WTC11 (cell line): Measurements from ENCODE around the gene CHRM4. TPM values are rescaled to one million over a fixed set of nuclear protein-coding genes. Genes with fewer than 3 reads are reported as not detected.
A peak's percentile ranks its signal among the peaks of the same experiment; 100 is the strongest.

Experiments
- ATF1 ChIP-seq: sonication (generic); formaldehyde crosslinking; IDR thresholded peaks from 2 replicates; pipeline ENCODE4 v1.8.1; 2023; ENCODE audit warnings: mild to moderate bottlenecking, moderate library complexity, missing genetic modification reagents
- CREM ChIP-seq: sonication (generic); formaldehyde crosslinking; IDR thresholded peaks from 2 replicates; pipeline ENCODE4 v1.8.1; 2022; ENCODE audit warnings: mild to moderate bottlenecking, missing genetic modification reagents, moderate library complexity
- ELF4 ChIP-seq: sonication (generic); formaldehyde crosslinking; IDR thresholded peaks from 2 replicates; pipeline ENCODE4 v1.8.1; 2022; ENCODE audit warnings: low read depth, mild to moderate bottlenecking, moderate library complexity, missing genetic modification reagents
- EMX1 ChIP-seq: fragments of 250-450 bp; sonication (Bioruptor Pico); IDR thresholded peaks from 2 replicates; pipeline ENCODE4 v1.8.0; 2021; ENCODE audit warnings: mild to moderate bottlenecking
- FOXJ3 ChIP-seq: sonication (generic); formaldehyde crosslinking; IDR thresholded peaks from 2 replicates; pipeline ENCODE4 v1.9.0; 2021; ENCODE audit warnings: missing genetic modification reagents, mild to moderate bottlenecking, borderline replicate concordance
- GRHL2 ChIP-seq: fragments of 250-450 bp; sonication (Bioruptor Pico); IDR thresholded peaks from 2 replicates; pipeline ENCODE4 v1.8.0; 2022; ENCODE audit warnings: mild to moderate bottlenecking, moderate library complexity; ENCODE audit not compliant: insufficient replicate concordance, severe bottlenecking
- GTF2I ChIP-seq: fragments of 250-450 bp; sonication (Bioruptor Pico); conservative IDR thresholded peaks from 2 replicates; pipeline ENCODE4 v1.4.0; 2021; ENCODE audit warnings: mild to moderate bottlenecking
- MXD4 ChIP-seq: fragments of 250-450 bp; sonication (Bioruptor Pico); IDR thresholded peaks from 2 replicates; pipeline ENCODE4 v1.8.0; 2021; ENCODE audit warnings: mild to moderate bottlenecking, moderate library complexity, borderline replicate concordance
- NFYB ChIP-seq: sonication (generic); formaldehyde crosslinking; conservative IDR thresholded peaks from 2 replicates; pipeline ENCODE4 v1.8.0; 2022; ENCODE audit warnings: low read depth, missing genetic modification reagents
- NR1H2 ChIP-seq: sonication (generic); formaldehyde crosslinking; IDR thresholded peaks from 2 replicates; pipeline ENCODE4 v1.9.0; 2021; ENCODE audit warnings: mild to moderate bottlenecking, moderate library complexity, missing genetic modification reagents
- NR3C1 ChIP-seq: sonication (generic); formaldehyde crosslinking; conservative IDR thresholded peaks from 2 replicates; pipeline ENCODE4 v1.8.1; 2023; ENCODE audit warnings: low read depth, mild to moderate bottlenecking, missing genetic modification reagents
- PRRX2 ChIP-seq: fragments of 250-450 bp; sonication (Bioruptor Pico); IDR thresholded peaks from 2 replicates; pipeline ENCODE4 v1.8.0; 2021; ENCODE audit warnings: mild to moderate bottlenecking
- SMAD3 ChIP-seq: sonication (generic); formaldehyde crosslinking; IDR thresholded peaks from 2 replicates; pipeline ENCODE4 v1.8.0; 2022; ENCODE audit warnings: missing genetic modification reagents, mild to moderate bottlenecking, borderline replicate concordance
- ZNF121 ChIP-seq: sonication (generic); formaldehyde crosslinking; IDR thresholded peaks from 2 replicates; pipeline ENCODE4 v1.8.0; 2023; ENCODE audit warnings: missing genetic modification reagents
- ZNF232 ChIP-seq: sonication (generic); formaldehyde crosslinking; IDR thresholded peaks from 2 replicates; pipeline ENCODE4 v1.8.0; 2022; ENCODE audit warnings: mild to moderate bottlenecking, missing genetic modification reagents
- ZNF671 ChIP-seq: fragments of 250-450 bp; sonication (Bioruptor Pico); IDR thresholded peaks from 2 replicates; pipeline ENCODE4 v1.8.0; 2021; ENCODE audit warnings: mild to moderate bottlenecking
- total RNA-seq: library from RNA; stranded (reverse); gene quantifications from 3 replicates; pipeline ENCODE4 v1.2.3, GENCODE V29; 2021
- TF ChIP-seq, protein P1 (sequence below): sonication (generic); formaldehyde crosslinking; IDR thresholded peaks from 2 replicates; pipeline ENCODE4 v1.8.0; 2022; ENCODE audit warnings: mild to moderate bottlenecking, missing genetic modification reagents
- TF ChIP-seq, protein P2 (sequence below): fragments of 250-450 bp; sonication (Bioruptor Pico); IDR thresholded peaks from 2 replicates; pipeline ENCODE4 v1.9.0; 2021; ENCODE audit warnings: mild to moderate bottlenecking, borderline replicate concordance
- TF ChIP-seq, protein P3 (sequence below): sonication (generic); formaldehyde crosslinking; IDR thresholded peaks from 2 replicates; pipeline ENCODE4 v1.8.1; 2022; ENCODE audit warnings: low read depth, missing genetic modification reagents, borderline replicate concordance
- TF ChIP-seq, protein P4 (sequence below): sonication (generic); formaldehyde crosslinking; IDR thresholded peaks from 2 replicates; pipeline ENCODE4 v1.8.0; 2023; ENCODE audit warnings: mild to moderate bottlenecking, missing genetic modification reagents
- TF ChIP-seq, protein P5 (sequence below): sonication (generic); formaldehyde crosslinking; IDR thresholded peaks from 2 replicates; pipeline ENCODE4 v1.8.1; 2022; ENCODE audit warnings: mild to moderate bottlenecking, moderate library complexity, missing genetic modification reagents
- TF ChIP-seq, protein P6 (sequence below): sonication (generic); formaldehyde crosslinking; IDR thresholded peaks from 2 replicates; pipeline ENCODE4 v1.8.1; 2023; ENCODE audit warnings: mild to moderate bottlenecking, missing genetic modification reagents, borderline replicate concordance
- TF ChIP-seq, protein P7 (sequence below): sonication (generic); formaldehyde crosslinking; IDR thresholded peaks from 2 replicates; pipeline ENCODE4 v1.8.1; 2023; ENCODE audit warnings: mild to moderate bottlenecking, missing genetic modification reagents, moderate library complexity

CHRM4 gene
- total RNA-seq, 1 experiment from 2014 or later = 0.85 TPM

DNA sequence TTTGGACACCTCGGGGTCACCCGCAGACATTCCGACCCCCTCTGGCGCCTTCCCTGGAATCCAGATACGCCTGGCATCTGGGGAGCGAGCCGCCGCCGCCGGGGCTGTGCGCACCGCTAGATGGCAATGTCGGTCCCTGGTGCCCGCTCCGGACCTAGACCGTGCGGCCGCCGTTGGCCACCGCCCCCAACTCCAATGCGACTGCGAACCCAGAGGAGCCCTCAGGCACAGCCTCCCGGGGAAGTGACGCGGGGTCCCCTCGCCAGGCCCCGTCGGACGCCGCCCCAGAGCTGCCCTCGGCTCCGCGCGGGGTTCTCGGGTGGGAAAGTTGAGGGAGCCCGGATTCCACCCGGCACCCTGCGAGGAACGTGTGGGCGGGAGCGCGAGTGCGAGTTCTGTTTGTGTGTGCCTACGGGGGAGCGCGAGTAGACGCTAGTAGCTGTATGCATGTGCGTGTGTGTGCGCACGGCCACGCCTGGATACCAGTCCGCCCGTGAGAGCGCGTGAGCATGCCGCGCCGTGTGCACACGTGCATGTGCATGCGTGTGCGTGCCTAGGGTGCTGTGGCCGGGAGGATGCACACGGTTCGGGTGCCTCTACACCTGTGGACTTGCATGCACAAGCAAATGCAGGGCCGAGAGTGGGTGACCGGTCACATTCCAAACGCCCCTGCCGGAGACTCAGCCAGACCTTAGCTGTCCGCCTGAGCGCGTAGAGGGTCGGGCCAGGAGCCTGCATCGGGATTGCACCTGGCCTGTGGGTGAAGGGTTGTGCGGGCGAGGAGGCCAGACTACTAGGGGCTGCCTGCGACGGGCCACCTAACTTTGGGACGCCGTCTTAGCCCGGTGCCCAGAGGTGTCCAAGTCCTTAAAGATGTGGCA is 1.9 kb downstream of the CHRM4 start (continued):
- TF ChIP-seq SMAD3 (CRISPR knock-in tag) (no peak), ZNF671 (CRISPR knock-in tag) (no peak), PRRX2 (CRISPR knock-in tag) (no peak), NR1H2 (no peak), FOXJ3 (CRISPR knock-in tag) (no peak), MXD4 (CRISPR knock-in tag) (no peak), ELF4 (CRISPR knock-in tag) (no peak), GRHL2 (CRISPR knock-in tag) (no peak), CREM (CRISPR knock-in tag) (peak; percentile 62; the same call in 1 of the 2 replicates), EMX1 (CRISPR knock-in tag) (no peak), GTF2I (CRISPR knock-in tag) (no peak), NR3C1 (CRISPR knock-in tag) (no peak), NFYB (CRISPR knock-in tag) (no peak), ZNF232 (CRISPR knock-in tag) (no peak), ZNF121 (CRISPR knock-in tag) (0 out of 2 replicates have a peak, but pooled peaks have one; percentile 1), ATF1 (CRISPR knock-in tag) (no peak)
- TF ChIP-seq, protein P1, sequence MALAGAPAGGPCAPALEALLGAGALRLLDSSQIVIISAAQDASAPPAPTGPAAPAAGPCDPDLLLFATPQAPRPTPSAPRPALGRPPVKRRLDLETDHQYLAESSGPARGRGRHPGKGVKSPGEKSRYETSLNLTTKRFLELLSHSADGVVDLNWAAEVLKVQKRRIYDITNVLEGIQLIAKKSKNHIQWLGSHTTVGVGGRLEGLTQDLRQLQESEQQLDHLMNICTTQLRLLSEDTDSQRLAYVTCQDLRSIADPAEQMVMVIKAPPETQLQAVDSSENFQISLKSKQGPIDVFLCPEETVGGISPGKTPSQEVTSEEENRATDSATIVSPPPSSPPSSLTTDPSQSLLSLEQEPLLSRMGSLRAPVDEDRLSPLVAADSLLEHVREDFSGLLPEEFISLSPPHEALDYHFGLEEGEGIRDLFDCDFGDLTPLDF (CRISPR knock-in tag) = peak; percentile 20; the same call in 1 of the 2 replicates
- TF ChIP-seq, protein P2, sequence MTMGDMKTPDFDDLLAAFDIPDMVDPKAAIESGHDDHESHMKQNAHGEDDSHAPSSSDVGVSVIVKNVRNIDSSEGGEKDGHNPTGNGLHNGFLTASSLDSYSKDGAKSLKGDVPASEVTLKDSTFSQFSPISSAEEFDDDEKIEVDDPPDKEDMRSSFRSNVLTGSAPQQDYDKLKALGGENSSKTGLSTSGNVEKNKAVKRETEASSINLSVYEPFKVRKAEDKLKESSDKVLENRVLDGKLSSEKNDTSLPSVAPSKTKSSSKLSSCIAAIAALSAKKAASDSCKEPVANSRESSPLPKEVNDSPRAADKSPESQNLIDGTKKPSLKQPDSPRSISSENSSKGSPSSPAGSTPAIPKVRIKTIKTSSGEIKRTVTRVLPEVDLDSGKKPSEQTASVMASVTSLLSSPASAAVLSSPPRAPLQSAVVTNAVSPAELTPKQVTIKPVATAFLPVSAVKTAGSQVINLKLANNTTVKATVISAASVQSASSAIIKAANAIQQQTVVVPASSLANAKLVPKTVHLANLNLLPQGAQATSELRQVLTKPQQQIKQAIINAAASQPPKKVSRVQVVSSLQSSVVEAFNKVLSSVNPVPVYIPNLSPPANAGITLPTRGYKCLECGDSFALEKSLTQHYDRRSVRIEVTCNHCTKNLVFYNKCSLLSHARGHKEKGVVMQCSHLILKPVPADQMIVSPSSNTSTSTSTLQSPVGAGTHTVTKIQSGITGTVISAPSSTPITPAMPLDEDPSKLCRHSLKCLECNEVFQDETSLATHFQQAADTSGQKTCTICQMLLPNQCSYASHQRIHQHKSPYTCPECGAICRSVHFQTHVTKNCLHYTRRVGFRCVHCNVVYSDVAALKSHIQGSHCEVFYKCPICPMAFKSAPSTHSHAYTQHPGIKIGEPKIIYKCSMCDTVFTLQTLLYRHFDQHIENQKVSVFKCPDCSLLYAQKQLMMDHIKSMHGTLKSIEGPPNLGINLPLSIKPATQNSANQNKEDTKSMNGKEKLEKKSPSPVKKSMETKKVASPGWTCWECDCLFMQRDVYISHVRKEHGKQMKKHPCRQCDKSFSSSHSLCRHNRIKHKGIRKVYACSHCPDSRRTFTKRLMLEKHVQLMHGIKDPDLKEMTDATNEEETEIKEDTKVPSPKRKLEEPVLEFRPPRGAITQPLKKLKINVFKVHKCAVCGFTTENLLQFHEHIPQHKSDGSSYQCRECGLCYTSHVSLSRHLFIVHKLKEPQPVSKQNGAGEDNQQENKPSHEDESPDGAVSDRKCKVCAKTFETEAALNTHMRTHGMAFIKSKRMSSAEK (CRISPR knock-in tag) = no peak
- TF ChIP-seq, protein P3, sequence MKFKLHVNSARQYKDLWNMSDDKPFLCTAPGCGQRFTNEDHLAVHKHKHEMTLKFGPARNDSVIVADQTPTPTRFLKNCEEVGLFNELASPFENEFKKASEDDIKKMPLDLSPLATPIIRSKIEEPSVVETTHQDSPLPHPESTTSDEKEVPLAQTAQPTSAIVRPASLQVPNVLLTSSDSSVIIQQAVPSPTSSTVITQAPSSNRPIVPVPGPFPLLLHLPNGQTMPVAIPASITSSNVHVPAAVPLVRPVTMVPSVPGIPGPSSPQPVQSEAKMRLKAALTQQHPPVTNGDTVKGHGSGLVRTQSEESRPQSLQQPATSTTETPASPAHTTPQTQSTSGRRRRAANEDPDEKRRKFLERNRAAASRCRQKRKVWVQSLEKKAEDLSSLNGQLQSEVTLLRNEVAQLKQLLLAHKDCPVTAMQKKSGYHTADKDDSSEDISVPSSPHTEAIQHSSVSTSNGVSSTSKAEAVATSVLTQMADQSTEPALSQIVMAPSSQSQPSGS (CRISPR knock-in tag) = no peak
- TF ChIP-seq, protein P4, sequence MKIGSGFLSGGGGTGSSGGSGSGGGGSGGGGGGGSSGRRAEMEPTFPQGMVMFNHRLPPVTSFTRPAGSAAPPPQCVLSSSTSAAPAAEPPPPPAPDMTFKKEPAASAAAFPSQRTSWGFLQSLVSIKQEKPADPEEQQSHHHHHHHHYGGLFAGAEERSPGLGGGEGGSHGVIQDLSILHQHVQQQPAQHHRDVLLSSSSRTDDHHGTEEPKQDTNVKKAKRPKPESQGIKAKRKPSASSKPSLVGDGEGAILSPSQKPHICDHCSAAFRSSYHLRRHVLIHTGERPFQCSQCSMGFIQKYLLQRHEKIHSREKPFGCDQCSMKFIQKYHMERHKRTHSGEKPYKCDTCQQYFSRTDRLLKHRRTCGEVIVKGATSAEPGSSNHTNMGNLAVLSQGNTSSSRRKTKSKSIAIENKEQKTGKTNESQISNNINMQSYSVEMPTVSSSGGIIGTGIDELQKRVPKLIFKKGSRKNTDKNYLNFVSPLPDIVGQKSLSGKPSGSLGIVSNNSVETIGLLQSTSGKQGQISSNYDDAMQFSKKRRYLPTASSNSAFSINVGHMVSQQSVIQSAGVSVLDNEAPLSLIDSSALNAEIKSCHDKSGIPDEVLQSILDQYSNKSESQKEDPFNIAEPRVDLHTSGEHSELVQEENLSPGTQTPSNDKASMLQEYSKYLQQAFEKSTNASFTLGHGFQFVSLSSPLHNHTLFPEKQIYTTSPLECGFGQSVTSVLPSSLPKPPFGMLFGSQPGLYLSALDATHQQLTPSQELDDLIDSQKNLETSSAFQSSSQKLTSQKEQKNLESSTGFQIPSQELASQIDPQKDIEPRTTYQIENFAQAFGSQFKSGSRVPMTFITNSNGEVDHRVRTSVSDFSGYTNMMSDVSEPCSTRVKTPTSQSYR = peak; percentile 70; the same call in 1 of the 2 replicates
- TF ChIP-seq, protein P5, sequence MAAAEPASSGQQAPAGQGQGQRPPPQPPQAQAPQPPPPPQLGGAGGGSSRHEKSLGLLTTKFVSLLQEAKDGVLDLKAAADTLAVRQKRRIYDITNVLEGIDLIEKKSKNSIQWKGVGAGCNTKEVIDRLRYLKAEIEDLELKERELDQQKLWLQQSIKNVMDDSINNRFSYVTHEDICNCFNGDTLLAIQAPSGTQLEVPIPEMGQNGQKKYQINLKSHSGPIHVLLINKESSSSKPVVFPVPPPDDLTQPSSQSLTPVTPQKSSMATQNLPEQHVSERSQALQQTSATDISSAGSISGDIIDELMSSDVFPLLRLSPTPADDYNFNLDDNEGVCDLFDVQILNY (CRISPR knock-in tag) = 0 out of 2 replicates have a peak, but pooled peaks have one; percentile 32
- TF ChIP-seq, protein P6, sequence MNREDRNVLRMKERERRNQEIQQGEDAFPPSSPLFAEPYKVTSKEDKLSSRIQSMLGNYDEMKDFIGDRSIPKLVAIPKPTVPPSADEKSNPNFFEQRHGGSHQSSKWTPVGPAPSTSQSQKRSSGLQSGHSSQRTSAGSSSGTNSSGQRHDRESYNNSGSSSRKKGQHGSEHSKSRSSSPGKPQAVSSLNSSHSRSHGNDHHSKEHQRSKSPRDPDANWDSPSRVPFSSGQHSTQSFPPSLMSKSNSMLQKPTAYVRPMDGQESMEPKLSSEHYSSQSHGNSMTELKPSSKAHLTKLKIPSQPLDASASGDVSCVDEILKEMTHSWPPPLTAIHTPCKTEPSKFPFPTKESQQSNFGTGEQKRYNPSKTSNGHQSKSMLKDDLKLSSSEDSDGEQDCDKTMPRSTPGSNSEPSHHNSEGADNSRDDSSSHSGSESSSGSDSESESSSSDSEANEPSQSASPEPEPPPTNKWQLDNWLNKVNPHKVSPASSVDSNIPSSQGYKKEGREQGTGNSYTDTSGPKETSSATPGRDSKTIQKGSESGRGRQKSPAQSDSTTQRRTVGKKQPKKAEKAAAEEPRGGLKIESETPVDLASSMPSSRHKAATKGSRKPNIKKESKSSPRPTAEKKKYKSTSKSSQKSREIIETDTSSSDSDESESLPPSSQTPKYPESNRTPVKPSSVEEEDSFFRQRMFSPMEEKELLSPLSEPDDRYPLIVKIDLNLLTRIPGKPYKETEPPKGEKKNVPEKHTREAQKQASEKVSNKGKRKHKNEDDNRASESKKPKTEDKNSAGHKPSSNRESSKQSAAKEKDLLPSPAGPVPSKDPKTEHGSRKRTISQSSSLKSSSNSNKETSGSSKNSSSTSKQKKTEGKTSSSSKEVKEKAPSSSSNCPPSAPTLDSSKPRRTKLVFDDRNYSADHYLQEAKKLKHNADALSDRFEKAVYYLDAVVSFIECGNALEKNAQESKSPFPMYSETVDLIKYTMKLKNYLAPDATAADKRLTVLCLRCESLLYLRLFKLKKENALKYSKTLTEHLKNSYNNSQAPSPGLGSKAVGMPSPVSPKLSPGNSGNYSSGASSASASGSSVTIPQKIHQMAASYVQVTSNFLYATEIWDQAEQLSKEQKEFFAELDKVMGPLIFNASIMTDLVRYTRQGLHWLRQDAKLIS (CRISPR knock-in tag) = no peak
- TF ChIP-seq, protein P7, sequence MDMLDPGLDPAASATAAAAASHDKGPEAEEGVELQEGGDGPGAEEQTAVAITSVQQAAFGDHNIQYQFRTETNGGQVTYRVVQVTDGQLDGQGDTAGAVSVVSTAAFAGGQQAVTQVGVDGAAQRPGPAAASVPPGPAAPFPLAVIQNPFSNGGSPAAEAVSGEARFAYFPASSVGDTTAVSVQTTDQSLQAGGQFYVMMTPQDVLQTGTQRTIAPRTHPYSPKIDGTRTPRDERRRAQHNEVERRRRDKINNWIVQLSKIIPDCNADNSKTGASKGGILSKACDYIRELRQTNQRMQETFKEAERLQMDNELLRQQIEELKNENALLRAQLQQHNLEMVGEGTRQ (CRISPR knock-in tag) = no peak
